Measurements from ENCODE around the gene PTPRM.

- no peak for TF ChIP-seq CTCF (IDR thresholded peaks at IDR 0.05)
- no peak for TF ChIP-seq POLR2AphosphoS5 (IDR thresholded peaks at IDR 0.05)
Observed at GRCh38 chr18:7787339-7787738, 220.2 kb downstream of the PTPRM start.

All from esophagus muscularis mucosa (tissue), 3 donors.